HG03460 (cell line): ENCODE data around the gene TFB2M.

Experiments
- ATAC-seq: cut with Tn5 transposase; IDR thresholded peaks from one replicate; pipeline ENCODE4 v1.9.1; 2021; ENCODE audit not compliant: unreplicated experiment

Gene TFB2M

DNA sequence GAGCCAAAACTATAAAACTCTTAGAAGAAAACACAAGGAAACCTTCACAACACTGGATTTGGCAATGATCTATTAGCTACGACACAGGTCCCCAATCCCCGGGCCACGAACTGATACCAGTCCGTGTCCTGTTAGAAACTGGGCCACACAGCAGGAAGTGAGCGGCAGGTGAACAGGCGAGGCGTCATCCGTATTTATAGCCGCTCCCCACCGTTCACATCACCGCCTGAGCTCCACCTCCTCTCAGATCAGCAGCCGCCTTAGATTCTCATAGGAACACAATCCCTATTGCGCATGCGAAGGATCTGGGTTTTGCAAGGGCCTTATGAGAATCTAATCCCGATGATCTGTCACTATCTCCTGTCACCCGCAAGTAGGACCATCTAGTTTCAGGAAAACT is 11.9 kb downstream of the TFB2M start:
- no peak for ATAC-seq

DNA sequence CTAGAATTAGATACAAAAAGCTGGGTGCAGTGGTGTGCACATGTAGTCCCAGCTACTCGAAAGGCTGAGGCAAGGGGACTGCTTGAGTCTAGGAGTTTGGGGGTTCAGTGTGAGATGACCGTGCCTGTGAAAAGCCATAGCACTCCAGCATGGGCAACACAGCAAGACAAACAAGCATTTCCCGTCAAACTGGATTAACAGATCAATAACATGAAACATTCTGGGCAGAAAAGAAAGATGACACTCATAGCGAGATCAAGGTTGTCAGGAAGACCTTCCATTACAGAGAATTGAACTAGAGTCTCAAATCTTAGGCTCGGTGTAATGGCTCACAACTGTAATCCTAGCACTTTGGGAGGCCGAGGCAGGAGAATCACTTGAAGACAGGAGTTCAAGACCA is 14.0 kb downstream of the TFB2M start:
- ATAC-seq = no peak

- ATAC-seq = no peak
These were observed 15.7 kb downstream of the TFB2M start for GRCh38 chr1:246550402-246550801.

DNA sequence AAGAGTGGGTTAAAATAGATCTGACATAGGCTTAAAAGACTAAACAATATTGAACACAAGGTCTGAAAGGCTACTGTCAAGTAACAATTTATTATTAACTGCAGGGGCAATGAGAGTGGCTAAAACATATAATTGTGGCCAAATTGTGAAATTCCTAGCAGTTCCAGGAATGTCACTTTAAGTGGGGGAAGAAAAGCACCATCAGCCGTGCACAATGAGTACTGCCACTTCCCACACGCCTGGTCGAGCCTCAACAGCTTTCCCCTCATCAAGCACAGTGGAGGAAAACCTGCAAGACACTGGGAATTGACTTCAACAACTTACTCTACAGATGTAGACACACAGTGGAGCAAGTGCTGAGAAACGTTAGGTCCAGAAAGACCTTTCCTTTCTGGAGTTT is 16.4 kb downstream of the TFB2M start:
- no peak for ATAC-seq

GRCh38 chr1:246544001-246544400 is 22.1 kb downstream of the TFB2M start:
- ATAC-seq = no peak

GRCh38 chr1:246540738-246541491 is 25.1 kb downstream of the TFB2M start:
- no peak for ATAC-seq

- no peak for ATAC-seq
These were observed 28.2 kb downstream of the TFB2M start for GRCh38 chr1:246537887-246538286.

DNA sequence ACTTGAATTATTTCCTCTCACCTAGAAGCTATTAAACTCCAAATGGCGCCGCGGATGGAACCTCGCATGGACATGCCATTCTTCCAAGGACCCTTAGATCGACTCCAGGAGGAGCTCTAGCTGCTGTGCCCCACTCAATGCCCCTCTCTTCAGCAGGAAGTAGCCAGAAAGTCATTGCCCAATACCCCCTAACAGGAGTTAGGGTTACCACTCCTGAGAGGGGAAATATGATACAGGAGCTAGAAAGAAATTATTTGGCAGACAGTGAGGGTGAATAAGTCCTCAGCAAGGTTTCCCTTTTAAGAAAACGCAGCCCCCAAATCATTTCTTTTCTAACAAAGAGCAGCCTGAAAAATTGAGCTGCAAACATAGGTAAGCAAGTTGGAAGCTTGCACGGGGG is 28.6 kb downstream of the TFB2M start:
- ATAC-seq = no peak

DNA sequence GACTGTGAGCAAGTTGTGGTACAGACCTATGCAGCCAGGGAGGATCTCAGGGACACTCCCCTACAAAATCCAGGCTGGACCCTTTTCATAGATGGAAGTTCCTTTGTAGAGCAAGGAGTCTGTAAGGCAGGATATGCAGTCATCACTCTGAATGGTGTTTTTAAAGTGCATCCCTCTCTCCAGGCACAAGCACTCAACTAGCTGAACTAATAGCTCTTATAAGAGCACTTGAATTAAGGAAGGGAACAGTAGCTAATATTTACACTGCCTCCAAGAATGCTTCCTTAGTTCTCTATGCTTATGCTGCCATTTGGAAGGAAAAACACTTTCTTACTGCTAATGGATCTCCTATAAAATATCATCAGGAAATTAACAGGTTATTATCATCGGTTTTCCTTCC is 31.9 kb downstream of the TFB2M start:
- ATAC-seq = no peak

DNA sequence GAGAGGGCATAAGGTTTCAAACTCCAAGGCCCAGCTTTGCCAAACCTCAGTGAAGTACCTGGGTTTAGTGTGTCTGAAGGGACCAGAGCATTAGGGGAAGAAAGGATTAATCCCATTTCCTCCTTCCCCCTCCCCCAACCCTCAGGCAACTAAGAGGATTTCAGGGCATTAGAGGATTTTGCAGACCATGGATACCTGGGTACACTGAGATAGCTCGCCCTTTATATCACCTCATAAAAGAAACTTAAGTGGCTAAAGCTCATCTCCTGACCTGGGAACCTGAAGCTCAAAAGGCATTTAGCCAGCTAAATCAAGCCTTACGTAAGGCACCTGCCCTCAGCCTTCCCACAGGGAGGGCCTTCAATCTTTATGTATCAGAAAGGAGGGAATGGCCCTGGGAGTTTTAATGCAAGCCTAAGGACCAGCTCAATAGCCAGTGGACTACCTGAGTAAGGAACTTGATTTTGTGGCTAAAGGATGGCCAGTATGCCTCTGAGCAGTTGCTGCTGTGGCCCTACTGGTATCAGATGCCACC is 32.6 kb downstream of the TFB2M start:
- no peak for ATAC-seq

DNA sequence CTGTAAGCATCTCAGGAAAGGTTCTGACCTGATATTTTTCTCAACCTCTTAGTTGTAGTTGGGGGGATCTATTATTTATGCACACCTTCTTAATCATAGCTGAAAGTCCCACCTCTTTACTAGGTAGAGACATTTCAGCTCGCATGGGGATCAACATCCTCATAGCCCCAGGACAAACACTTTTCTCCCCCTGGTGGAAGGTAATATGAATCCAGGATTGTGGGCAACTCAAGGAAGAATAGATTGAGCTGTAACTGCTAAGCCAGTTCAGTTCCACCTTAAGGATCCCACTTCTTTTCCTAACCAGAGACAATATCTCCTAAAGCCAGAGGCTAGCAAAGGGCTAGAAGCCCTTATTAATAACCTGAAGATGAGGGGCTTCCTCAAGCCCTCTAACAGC is 33.5 kb downstream of the TFB2M start:
- no peak for ATAC-seq

DNA sequence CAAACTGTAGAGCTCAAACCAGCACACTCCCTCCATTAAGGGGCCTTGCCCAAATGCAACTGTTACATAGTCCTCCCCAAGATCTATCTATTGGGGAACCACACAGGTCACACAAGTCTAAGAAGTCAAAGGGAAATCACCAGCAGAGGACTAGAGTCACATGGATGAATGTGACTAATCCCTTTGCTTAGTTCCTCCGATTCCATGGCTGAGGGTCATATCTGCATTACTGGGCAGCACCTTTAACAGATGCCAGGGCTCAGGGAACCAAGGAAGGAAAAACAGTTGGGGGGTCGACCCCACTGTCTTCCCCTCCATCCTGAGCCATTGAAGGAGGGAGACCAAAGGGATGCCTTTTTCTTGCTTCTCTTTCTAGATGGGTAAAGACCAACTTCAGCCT is 35.6 kb downstream of the TFB2M start:
- ATAC-seq = no peak

DNA sequence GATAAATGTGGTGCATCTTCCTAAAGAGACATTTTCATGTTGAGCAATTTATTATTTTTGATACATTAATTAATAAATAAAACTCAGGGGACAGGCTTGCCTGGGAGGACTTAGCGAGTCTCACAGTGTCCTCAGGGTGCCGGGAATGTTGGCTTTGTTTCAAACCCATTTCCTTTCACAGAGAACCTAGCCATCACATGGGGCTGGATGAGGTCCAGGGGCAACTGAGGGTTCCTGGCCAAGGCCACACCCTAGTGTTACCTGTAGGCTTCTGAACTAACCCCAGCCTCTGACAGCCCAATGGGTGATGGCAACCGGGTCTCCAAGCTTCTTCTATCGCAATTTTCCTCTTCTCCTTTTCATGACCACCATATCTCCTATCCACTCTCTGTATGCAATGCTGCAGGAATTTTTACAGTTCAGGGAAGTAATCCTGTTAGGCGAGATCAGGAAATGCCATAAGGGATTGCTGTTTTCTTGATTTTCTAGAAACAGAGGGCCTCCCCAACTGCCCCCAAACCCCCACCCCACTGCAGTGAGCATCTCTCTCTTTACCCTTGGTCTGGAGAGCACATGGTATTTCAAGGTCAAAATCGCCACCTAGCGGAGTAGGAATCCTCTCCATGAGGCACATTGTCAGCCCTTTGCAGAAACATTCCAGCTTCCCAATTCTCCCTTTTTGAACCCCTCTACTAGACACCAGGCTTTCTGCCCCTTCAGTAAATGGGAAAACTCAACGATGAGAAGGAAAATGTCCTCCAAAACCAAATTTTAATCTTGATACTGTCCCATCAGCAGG is 36.9 kb downstream of the TFB2M start:
- ATAC-seq = no peak

DNA sequence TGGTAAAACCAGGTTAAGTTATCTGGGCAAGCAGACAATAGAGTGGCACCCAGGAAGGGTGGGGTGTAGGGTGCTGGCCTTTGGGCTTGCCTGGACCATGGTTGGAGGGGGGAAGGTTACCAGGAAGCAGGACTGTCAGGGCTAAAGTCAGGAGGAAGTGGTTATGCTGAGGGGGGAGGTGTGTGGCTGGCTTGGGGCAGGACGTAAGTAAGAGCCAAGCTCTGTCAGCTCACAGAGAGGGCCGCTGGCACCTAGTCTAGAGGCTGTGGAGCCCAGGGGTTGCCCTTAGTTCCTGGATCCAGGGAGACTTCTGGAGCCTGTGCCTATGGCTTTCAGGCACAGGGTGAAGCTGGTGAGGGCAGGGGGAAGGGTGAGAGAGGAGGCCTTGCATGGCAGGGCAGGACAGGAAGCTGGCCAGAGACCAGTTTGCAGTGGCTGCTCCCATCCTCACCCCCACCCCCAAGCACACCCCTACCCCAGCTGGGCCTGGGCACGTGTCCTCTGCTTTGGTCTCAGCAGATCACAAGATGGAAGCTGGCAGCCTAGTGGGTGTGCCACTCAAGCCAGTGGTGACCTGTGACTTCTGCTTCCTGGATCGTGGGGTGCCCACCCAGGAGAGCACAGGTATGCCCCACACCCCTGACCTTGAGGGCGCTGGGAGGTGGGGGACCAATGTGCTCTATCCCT is 38.5 kb downstream of the TFB2M start:
- ATAC-seq = peak; percentile 71

GRCh38 chr1:246526915-246527314 is 39.1 kb downstream of the TFB2M start:
- ATAC-seq = no peak

GRCh38 chr1:246526380-246526779 is 39.7 kb downstream of the TFB2M start:
- no peak for ATAC-seq

- ATAC-seq = no peak
These were observed 46.5 kb downstream of the TFB2M start for GRCh38 chr1:246519514-246519913.

- ATAC-seq = no peak
These were observed 47.4 kb downstream of the TFB2M start for GRCh38 chr1:246518456-246519205.

DNA sequence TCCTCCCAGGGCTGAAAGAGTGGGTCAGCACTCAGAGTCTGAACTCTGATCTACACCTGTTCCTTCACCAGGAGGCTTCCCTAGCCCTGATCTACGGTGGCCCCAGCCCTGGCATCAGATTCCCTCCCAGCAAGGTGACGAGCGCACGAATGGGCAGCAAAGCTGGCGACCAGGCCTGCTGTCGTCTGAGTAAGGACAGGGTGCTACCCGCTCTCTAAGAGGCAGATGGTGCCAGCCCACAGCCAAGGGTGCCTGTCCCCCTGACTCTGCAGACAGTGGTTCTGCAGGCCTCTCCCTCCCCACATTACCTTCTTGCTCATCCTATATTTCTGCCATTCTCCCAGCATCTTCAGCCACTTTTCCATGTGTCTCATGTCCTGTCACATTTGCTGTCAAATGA is 48.7 kb downstream of the TFB2M start:
- no peak for ATAC-seq

DNA sequence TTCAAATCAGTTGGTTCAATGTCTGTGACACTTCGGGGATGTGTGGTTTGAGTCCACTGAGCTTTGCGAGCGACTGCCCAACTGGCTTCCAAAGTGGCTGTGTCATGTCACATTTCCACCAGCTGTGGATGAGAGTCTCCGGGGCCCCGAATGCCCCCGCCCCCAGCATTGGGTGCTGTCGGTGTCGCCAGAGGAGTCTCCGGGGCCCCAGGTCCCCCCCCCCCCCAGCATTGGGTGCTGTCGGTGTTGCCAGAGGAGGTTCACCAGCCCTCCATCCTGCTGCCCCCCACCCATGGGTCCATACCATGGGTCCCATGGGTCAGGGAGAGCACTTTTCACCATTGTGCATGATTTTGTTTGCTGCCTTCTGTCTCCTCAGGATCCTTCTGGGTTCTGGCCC is 49.9 kb downstream of the TFB2M start:
- no peak for ATAC-seq
